Gastrocnemius medialis (tissue), 4 donors: ENCODE results near the gene CCNI2. TPM values are rescaled to one million over a fixed set of nuclear protein-coding genes. Genes with fewer than 3 reads are reported as not detected.

Experiments
- ATAC-seq, 2 donors: fragments of 150-250 bp; one replicate each; pipeline ENCODE4 v1.9.1; 2016
- DNase-seq, 2 donors: peaks; one replicate each; pipeline ENCODE4 v3.0.0-alpha.2; 2019
- H3K27ac ChIP-seq, 4 donors: fragments of 200-600 bp; sonication (generic); 1 replicate in 1 of 4; 2 replicates in 3 of 4; pipeline ENCODE4 v1.5.1; 2016 to 2018; ENCODE audit warnings: mild to moderate bottlenecking in 2 of 4, moderate library complexity in 1 of 4
- H3K27me3 ChIP-seq, 3 donors: fragments of 200-600 bp; sonication (generic) in 2 of 3; 1 replicate in 1 of 3; 2 replicates in 2 of 3; pipeline versions ENCODE4 v1.5.1 to v1.6.0; 2016 to 2019; ENCODE audit warnings: mild to moderate bottlenecking in 1 of 3, moderate library complexity in 1 of 3
- H3K36me3 ChIP-seq, 2 donors: fragments of 200-600 bp; sonication (generic) in 1 of 2; one replicate each; pipeline ENCODE4 v1.5.1; 2017 to 2018
- H3K4me1 ChIP-seq, 2 donors: fragments of 200-600 bp; sonication (generic) in 1 of 2; one replicate each; pipeline ENCODE4 v1.5.1; 2016 to 2017; ENCODE audit warnings: mild to moderate bottlenecking in 2 of 2
- H3K4me3 ChIP-seq, 4 donors: fragments of 200-600 bp; sonication (generic) in 3 of 4; 1 replicate in 1 of 4; 2 replicates in 3 of 4; pipeline ENCODE4 v1.5.1; 2016 to 2019; ENCODE audit warnings: mild to moderate bottlenecking in 2 of 4
- H3K9me3 ChIP-seq, 3 donors: fragments of 200-600 bp; sonication (generic) in 2 of 3; 1 replicate in 1 of 3; 2 replicates in 2 of 3; pipeline ENCODE4 v1.5.1; 2016 to 2019
- POLR2A ChIP-seq, 2 donors: fragments of 450-650 bp; IDR thresholded peaks; one replicate each; pipeline ENCODE4 v1.6.1; 2017; ENCODE audit warnings: antibody characterized with exemption in 2 of 2, mild to moderate bottlenecking in 2 of 2, moderate library complexity in 2 of 2
- in situ Hi-C, 4 donors: fragments of 200-750 bp; cut with MboI; loops; one replicate each; pipeline versions ENCODE4 v1.15.0 to v1.8.0; 2017; ENCODE audit warnings: low sequenced_read_pairs in 4 of 4
- intact Hi-C: fragments of 100-400 bp; cut with DNase I; formaldehyde crosslinking; loops from one replicate; pipeline ENCODE4 v1.15.1; 2023; ENCODE audit warnings: low total_unique reads
- total RNA-seq, 4 donors: library from RNA; depleted of rRNA; stranded (reverse); fragments of >200 nt; gene quantifications; one replicate each; pipeline versions ENCODE4 v1.1.0 to v1.2.3, GENCODE V29; 2016
- TF ChIP-seq, protein P1 (sequence below), 5 experiments: fragments of 450-650 bp in 3 of 5; fragments of 200-600 bp in 2 of 5; sonication (generic) in 2 of 5; IDR thresholded peaks in 4 of 5; conservative IDR thresholded peaks in 1 of 5; 1 replicate in 4 of 5; 2 replicates in 1 of 5; pipeline ENCODE4 v1.5.1; 2016 to 2019; ENCODE audit warnings: antibody characterized with exemption in 5 of 5, mild to moderate bottlenecking in 3 of 5, moderate library complexity in 3 of 5

Gene CCNI2
- total RNA-seq, 4 donors from 2014 or later = not detected

DNA sequence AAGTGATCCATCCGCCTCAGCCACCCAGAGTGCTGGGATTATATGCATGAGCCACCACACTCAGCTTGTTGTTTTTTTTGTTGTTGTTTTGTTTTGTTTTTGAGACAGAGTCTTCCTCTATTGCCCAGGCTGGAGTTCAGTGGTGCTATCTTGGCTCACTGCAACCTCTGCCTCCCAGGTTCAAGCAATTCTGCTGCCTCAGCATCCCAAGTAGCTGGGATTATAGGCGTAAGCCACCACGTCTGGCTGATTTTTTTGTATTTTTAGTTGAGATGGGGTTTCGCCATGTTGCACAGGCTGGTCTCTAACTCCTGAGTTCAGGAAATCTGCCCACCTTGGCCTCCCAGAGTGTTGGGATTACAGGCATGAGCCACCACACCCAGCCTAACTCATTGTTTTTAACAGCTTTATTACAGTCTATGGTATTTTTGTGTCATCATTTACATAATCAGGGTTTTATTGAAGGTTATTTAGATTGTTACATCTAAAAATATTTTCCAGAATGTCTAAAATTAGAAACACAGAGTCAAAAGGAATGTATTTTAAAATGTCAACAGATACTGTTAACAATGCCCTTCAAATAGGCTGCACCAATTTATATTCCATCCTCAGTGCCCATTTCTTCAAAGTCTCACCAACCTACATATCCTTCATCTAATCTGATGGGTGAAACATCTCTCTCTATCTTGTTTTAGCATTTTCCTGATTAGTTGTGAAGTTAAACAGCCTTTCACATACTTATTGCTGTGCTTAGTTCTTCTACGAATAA is 28.5 kb upstream of the CCNI2 start:
- Histone ChIP-seq H3K4me1 (peaks cover 0 to 5% of the 10 kb centered on the region in 2 donors), H3K4me3 (no peak overlapping the region), H3K27me3 (no peaks in the 10 kb centered on the region), H3K27ac (no peak overlapping the region), H3K9me3 (no peaks in the 10 kb centered on the region), H3K36me3 (no peaks in the 10 kb centered on the region)
- in situ Hi-C loops (no loop called here), intact Hi-C loops (no loop called here)
- ATAC-seq (no peak), DNase-seq (no peak)
- TF ChIP-seq POLR2A (IDR thresholded peaks at IDR 0.05) = no peak
- TF ChIP-seq, protein P1, sequence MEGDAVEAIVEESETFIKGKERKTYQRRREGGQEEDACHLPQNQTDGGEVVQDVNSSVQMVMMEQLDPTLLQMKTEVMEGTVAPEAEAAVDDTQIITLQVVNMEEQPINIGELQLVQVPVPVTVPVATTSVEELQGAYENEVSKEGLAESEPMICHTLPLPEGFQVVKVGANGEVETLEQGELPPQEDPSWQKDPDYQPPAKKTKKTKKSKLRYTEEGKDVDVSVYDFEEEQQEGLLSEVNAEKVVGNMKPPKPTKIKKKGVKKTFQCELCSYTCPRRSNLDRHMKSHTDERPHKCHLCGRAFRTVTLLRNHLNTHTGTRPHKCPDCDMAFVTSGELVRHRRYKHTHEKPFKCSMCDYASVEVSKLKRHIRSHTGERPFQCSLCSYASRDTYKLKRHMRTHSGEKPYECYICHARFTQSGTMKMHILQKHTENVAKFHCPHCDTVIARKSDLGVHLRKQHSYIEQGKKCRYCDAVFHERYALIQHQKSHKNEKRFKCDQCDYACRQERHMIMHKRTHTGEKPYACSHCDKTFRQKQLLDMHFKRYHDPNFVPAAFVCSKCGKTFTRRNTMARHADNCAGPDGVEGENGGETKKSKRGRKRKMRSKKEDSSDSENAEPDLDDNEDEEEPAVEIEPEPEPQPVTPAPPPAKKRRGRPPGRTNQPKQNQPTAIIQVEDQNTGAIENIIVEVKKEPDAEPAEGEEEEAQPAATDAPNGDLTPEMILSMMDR (IDR thresholded peaks at IDR 0.05 in 4 of 5, conservative IDR thresholded peaks at IDR 0.05 in 1 of 5) = no peak

DNA sequence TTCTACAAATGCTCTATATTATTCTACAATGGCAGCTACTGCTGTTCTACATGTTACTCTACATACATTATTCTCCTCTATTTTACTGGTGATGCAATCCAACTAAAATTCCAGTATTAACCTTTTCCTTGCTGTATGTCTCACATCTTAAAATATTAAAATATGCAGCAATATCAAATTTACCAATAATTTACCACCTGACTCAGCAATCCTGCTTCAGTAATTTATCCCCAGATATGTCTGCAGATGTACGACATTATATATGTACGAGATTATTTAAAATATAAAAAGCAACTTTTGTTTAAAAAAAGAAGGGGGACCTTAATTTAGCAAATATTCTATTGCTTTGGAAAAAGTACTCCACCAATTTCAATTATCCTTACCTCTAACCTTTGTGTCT is 21.5 kb upstream of the CCNI2 start:
- no peaks in the 10 kb centered on the region for H3K36me3 ChIP-seq
- no peaks in the 10 kb centered on the region for H3K27me3 ChIP-seq
- H3K9me3 ChIP-seq = no peaks in the 10 kb centered on the region
- intact Hi-C loops = no loop called here
- H3K4me1 ChIP-seq = no peaks in the 10 kb centered on the region
- no peak overlapping the region for H3K4me3 ChIP-seq
- no peak for ATAC-seq
- in situ Hi-C loops = no loop called here
- TF ChIP-seq POLR2A (IDR thresholded peaks at IDR 0.05) = no peak
- TF ChIP-seq, protein P1 (IDR thresholded peaks at IDR 0.05 in 4 of 5, conservative IDR thresholded peaks at IDR 0.05 in 1 of 5) = no peak
- no peak overlapping the region for H3K27ac ChIP-seq
- DNase-seq = no peak

- ATAC-seq (no peak), DNase-seq (no peak)
- intact Hi-C loops (no loop called here), in situ Hi-C loops (no loop called here)
- Histone ChIP-seq H3K4me1 (no peaks in the 10 kb centered on the region), H3K4me3 (no peak overlapping the region), H3K27ac (no peak overlapping the region), H3K9me3 (no peaks in the 10 kb centered on the region), H3K27me3 (no peaks in the 10 kb centered on the region), H3K36me3 (no peaks in the 10 kb centered on the region)
- TF ChIP-seq POLR2A (IDR thresholded peaks at IDR 0.05) = no peak
- TF ChIP-seq, protein P1 (IDR thresholded peaks at IDR 0.05 in 4 of 5, conservative IDR thresholded peaks at IDR 0.05 in 1 of 5) = no peak
Observed at GRCh38 chr5:132729896-132730295, 17.3 kb upstream of the CCNI2 start.

GRCh38 chr5:132733499-132734148 is 13.6 kb upstream of the CCNI2 start:
- Histone ChIP-seq H3K27ac (no peak overlapping the region), H3K9me3 (no peaks in the 10 kb centered on the region), H3K4me3 (no peak overlapping the region), H3K36me3 (no peaks in the 10 kb centered on the region), H3K4me1 (peaks cover 5 to 7% of the 10 kb centered on the region in 2 donors), H3K27me3 (no peaks in the 10 kb centered on the region)
- in situ Hi-C loops (no loop called here), intact Hi-C loops (no loop called here)
- TF ChIP-seq POLR2A (IDR thresholded peaks at IDR 0.05) = no peak
- TF ChIP-seq, protein P1 (IDR thresholded peaks at IDR 0.05 in 4 of 5, conservative IDR thresholded peaks at IDR 0.05 in 1 of 5) = no peak
- ATAC-seq (no peak), DNase-seq (no peak)
